Stimulated activated CD8-positive, alpha-beta memory T cell treated with anti-CD3 and anti-CD28 coated beads, Interleukin-7, amount 100 ng/mL, for 48 hours (primary cell): ENCODE results near the gene ASS1.

Source experiments
- DNase-seq, 2 donors: peaks; one replicate each; pipeline ENCODE4 v3.0.0-alpha.2; 2020; ENCODE audit warnings: low read depth in 1 of 2; ENCODE audit errors: extremely low read depth in 1 of 2

ASS1 gene

GRCh38 chr9:130470269-130470668, 25.5 kb downstream of the ASS1 start:
- no peak for DNase-seq

GRCh38 chr9:130470950-130471349, 26.2 kb downstream of the ASS1 start:
- no peak for DNase-seq

- no peak for DNase-seq
Measured at GRCh38 chr9:130471411-130472183, 26.8 kb downstream of the ASS1 start.

GRCh38 chr9:130472184-130472705, 27.5 kb downstream of the ASS1 start:
- DNase-seq = no peak

- DNase-seq = no peak
Measured at GRCh38 chr9:130473009-130473408, 28.2 kb downstream of the ASS1 start.

- DNase-seq = no peak
Measured at GRCh38 chr9:130473566-130473965, 28.8 kb downstream of the ASS1 start.

- DNase-seq = no peak
Measured at GRCh38 chr9:130474106-130474505, 29.3 kb downstream of the ASS1 start.

GRCh38 chr9:130476151-130476730, 31.5 kb downstream of the ASS1 start:
- DNase-seq = no peak

- DNase-seq = no peak
Measured at GRCh38 chr9:130477564-130477963, 32.8 kb downstream of the ASS1 start.

GRCh38 chr9:130478152-130478551, 33.4 kb downstream of the ASS1 start:
- DNase-seq = no peak

GRCh38 chr9:130478736-130479575, 34.2 kb downstream of the ASS1 start:
- no peak for DNase-seq

- no peak for DNase-seq
Measured at GRCh38 chr9:130479587-130479986, 34.8 kb downstream of the ASS1 start.

GRCh38 chr9:130480673-130481072, 35.9 kb downstream of the ASS1 start:
- no peak for DNase-seq

GRCh38 chr9:130482463-130482862, 37.7 kb downstream of the ASS1 start:
- no peak for DNase-seq

GRCh38 chr9:130483371-130483971, 38.7 kb downstream of the ASS1 start:
- no peak for DNase-seq

GRCh38 chr9:130484362-130485072, 39.8 kb downstream of the ASS1 start:
- no peak for DNase-seq

GRCh38 chr9:130486103-130486502, 41.3 kb downstream of the ASS1 start:
- no peak for DNase-seq

GRCh38 chr9:130487500-130487899, 42.7 kb downstream of the ASS1 start:
- no peak for DNase-seq

GRCh38 chr9:130488621-130489330, 44.0 kb downstream of the ASS1 start:
- DNase-seq = no peak

GRCh38 chr9:130490981-130491380, 46.2 kb downstream of the ASS1 start:
- no peak for DNase-seq
